Measurements from ENCODE around the gene DAGLB. TPM values are rescaled to one million over a fixed set of nuclear protein-coding genes. Genes with fewer than 3 reads are reported as not detected.

The DAGLB gene
- total and polyA plus RNA-seq, 10 of the 15 experiments (the other 5 are each of a cell fraction or from before 2014, with no cell fraction given) = 1.2 to 13.3 (median 10.1) TPM

DNA sequence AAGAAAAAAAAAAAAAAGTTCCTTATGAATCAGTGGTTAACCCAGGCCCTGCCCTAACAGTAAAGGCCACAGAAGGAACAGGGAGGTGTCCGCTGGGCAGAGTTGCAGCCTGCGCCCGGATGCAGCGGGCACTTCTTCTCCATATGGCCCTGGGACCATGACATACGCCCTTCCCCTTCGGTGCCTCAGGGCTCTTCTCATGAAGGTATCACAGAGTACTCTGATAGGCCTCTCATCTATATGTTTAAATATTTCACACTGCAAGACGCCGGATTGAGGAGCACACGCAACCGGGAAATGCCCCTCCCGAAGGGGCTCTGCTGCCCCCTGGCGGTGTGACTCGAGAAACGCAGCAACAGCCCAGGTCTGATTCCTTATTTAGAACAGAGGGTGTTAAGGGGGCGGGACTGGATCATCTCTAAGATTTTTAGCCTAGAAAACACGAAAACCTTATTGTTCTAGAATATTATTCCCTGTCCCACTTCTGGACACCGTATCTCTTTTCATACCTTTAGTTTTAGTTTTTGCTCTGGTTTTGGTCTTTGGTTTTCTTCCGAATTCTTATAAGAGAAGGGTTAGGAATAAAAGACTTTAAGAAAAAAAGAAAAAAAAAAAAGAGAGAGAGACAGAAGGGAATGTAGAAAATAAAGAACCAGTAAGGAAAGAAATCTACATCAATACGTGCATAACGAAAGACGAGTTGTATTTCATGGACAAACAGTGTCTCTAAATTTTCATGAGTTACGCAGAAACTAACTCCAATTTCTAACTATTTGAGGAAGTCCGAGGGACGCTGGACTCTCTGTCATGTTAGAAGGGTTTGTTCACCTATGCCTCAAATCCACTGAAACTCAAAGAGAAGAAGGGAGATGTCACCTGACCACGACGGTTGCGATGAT is 12.0 kb downstream of the DAGLB start (continued):
- TF ChIP-seq STAT1 (conservative IDR thresholded peaks at IDR 0.05) = no peak
- no peak for TF ChIP-seq EP300 (IDR thresholded peaks at IDR 0.05; ENCODE audit: borderline replicate concordance in 1 of 2, control insufficient read depth in 1 of 2, low read depth in 2 of 2, low read length in 2 of 2)
- no peak for TF ChIP-seq NBN (IDR thresholded peaks at IDR 0.05)
- no peak for TF ChIP-seq FOXK2 (IDR thresholded peaks at IDR 0.05)

- Histone ChIP-seq H3K4me3 (no peak overlapping the region), H4K20me1 (ENCODE audit: control insufficient read depth, insufficient read depth) (no peaks in the 10 kb centered on the region), H3K9me3 (replicated peaks; ENCODE audit: control insufficient read depth, insufficient read depth, low read length) (no peaks in the 10 kb centered on the region), H3K9ac (ENCODE audit: control insufficient read depth, insufficient read depth, low read length) (no peak overlapping the region), H3K27ac (ENCODE audit: control insufficient read depth, insufficient read depth) (no peak overlapping the region), H2AFZ (ENCODE audit: control insufficient read depth, low read depth, low read length) (no peak overlapping the region), H3K79me2 (ENCODE audit: control insufficient read depth, insufficient read depth, low read length) (peaks cover 9% of the 10 kb centered on the region), H3K27me3 (replicated peaks in 1 of 2; ENCODE audit: control insufficient read depth in 2 of 2, insufficient read depth in 2 of 2, low read length in 1 of 2) (no peaks in the 10 kb centered on the region), H3K4me2 (ENCODE audit: control insufficient read depth, insufficient read depth) (no peak overlapping the region), H3K4me1 (ENCODE audit: control insufficient read depth, insufficient read depth, low read length) (peaks cover 15% of the 10 kb centered on the region), H3K36me3 (ENCODE audit: control insufficient read depth in 2 of 2, insufficient read depth in 2 of 2, low read length in 1 of 2) (peaks cover 2 to 3% of the 10 kb centered on the region in 2 experiments; a peak in 3 of 4 replicates)
- WGBS (ENCODE audit: insufficient coverage, insufficient replicate concordance, low lambda C conversion rate, missing lambda C conversion rate) = 92% methylated on average over 14 of the region's 17 CpGs
- RAD21 ChIA-PET (ENCODE audit: unreplicated experiment) = interaction anchor here (0.7 to 2.0 kb wide), 3 partner anchors 56 to 195 kb away, joined by 3 to 6 read pairs (median 3); no protein-coding TSS in a partner anchor
- no peak for TF ChIP-seq NFYA (IDR thresholded peaks at IDR 0.05; ENCODE audit: borderline replicate concordance, low read depth, low read length)
- ATAC-seq = no peak
- no peak for FAIRE-seq
- intact Hi-C loops (cut with micrococcal nuclease; ENCODE audit: unreplicated experiment) (no loop called here), in situ Hi-C loops (cut with MboI) (no loop called here)
- SMC1A ChIA-PET (ENCODE audit: uncharacterized antibody, unreplicated experiment) = interaction anchor here (0.8 to 1.2 kb wide), 2 partner anchors 17 to 84 kb away, joined by 3 read pairs; no protein-coding TSS in a partner anchor
- no TSS peak for BruUV-seq (replicated peaks)
- POLR2A ChIA-PET = interaction anchor here (0.6 kb wide), 1 partner anchor 39 kb away, joined by 3 read pairs; no protein-coding TSS in a partner anchor
- DNase-seq (ENCODE audit: low read depth, low spot score) = no peak
- CTCF ChIA-PET = interaction anchor here (0.7 to 1.4 kb wide), 3 partner anchors 84 to 409 kb away, joined by 3 to 5 read pairs (median 4); no protein-coding TSS in a partner anchor
Observed at GRCh38 chr7:6433784-6434615, 13.8 kb downstream of the DAGLB start.
